Immature natural killer cell (primary cell): Measurements from ENCODE around the gene MALAT1. TPM values are rescaled to one million over a fixed set of nuclear protein-coding genes. Genes with fewer than 3 reads are reported as not detected.
A peak's percentile ranks its signal among the peaks of the same experiment; 100 is the strongest.

Source experiments
- DNase-seq, 3 donors: peaks; one replicate each; pipeline ENCODE4 v3.0.0; 2022; ENCODE audit warnings: mixed read lengths in 1 of 3
- H3K27ac Mint-ChIP-seq, 6 donors: one replicate each; pipeline ENCODE4 v1.8.0; 2020; ENCODE audit warnings: mixed read lengths in 6 of 6, mild to moderate bottlenecking in 5 of 6, inconsistent platforms in 4 of 6, moderate library complexity in 3 of 6
- H3K27me3 Mint-ChIP-seq, 3 donors: one replicate each; pipeline ENCODE4 v1.8.0; 2020 to 2021; ENCODE audit warnings: low read depth in 3 of 3, mild to moderate bottlenecking in 3 of 3, mixed read lengths in 3 of 3, moderate library complexity in 3 of 3, inconsistent platforms in 1 of 3
- H3K36me3 Mint-ChIP-seq, 3 donors: one replicate each; pipeline ENCODE4 v1.8.0; 2020; ENCODE audit warnings: mixed read lengths in 3 of 3, inconsistent platforms in 2 of 3, mild to moderate bottlenecking in 2 of 3
- H3K4me1 Mint-ChIP-seq, 2 donors: one replicate each; pipeline ENCODE4 v1.8.0; 2020; ENCODE audit warnings: inconsistent platforms in 2 of 2, mild to moderate bottlenecking in 2 of 2, mixed read lengths in 2 of 2, moderate library complexity in 1 of 2
- H3K4me3 Mint-ChIP-seq, 5 donors: one replicate each; pipeline ENCODE4 v1.8.0; 2020; ENCODE audit warnings: mild to moderate bottlenecking in 5 of 5, mixed read lengths in 5 of 5, inconsistent platforms in 3 of 5, moderate library complexity in 3 of 5
- H3K9me3 Mint-ChIP-seq, 6 donors: one replicate each; pipeline ENCODE4 v1.8.0; 2020; ENCODE audit warnings: mild to moderate bottlenecking in 6 of 6, mixed read lengths in 6 of 6, inconsistent platforms in 4 of 6, moderate library complexity in 3 of 6
- polyA plus RNA-seq, 3 donors: library from polyadenylated mRNA; unstranded; fragments of 300-500 nt; fragmentation: Illumina TruSeq; gene quantifications; one replicate each; pipeline ENCODE4 v1.2.3, GENCODE V29; 2021

Gene MALAT1
- polyA plus RNA-seq, 3 donors from 2014 or later: 1,459 to 3,517 (median 2,451) TPM

DNA sequence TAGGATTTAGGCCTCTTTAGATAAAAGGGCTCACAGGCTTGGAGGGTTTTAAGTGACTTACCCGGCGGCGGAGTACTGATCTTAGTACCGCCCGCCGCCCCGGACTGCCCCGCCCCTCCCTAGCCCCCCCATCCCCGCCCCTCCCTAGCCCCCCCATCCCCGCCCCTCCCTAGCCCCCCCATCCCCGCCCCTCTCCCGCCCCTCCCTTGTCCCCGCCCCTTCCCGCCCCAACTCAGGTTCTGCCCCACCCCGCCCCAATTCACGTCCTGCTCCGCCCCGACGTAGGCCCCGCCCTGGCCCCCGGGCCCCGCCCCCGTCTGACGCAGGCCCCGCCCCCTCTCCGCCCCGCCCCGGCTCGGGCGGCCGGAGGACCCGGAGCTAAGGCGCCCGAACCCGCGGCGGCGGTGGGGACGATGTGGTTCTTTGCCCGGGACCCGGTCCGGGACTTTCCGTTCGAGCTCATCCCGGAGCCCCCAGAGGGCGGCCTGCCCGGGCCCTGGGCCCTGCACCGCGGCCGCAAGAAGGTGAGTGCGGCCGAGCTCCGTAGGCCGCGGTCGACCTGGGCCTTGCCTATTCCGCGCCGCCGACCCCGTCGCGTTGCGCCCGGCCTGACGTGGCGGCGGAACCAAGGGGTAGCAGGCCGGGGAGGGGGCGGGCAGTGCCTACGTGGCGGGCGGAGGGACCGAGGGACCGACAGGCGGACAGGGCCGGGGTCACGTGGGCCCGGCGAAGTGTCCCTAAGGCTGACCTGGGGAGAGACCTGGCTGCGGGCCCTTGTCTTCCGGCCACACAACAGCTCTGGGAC, 26.1 kb downstream of the MALAT1 start, which contains the start of gene SCYL1:
SCYL1 (plus strand) TSS at position 343 of the 805 bp plus-strand sequence; CDS start at position 414, 71 bp downstream.
- H3K27ac Mint-ChIP-seq: peak within 1 kb of the TSS; percentile 23 to 87 (median 74)
- peaks cover 0 to 3% (median 1%) of the 10 kb centered on the region in 3 donors for H3K27me3 Mint-ChIP-seq
- H3K36me3 Mint-ChIP-seq: peaks cover 0 to 4% (median 3%) of the 10 kb centered on the region in 3 donors
- no peaks in the 10 kb centered on the region for H3K9me3 Mint-ChIP-seq
- DNase-seq: peak; percentile 71 to 77 (median 76)
- H3K4me1 Mint-ChIP-seq: peaks cover 20 to 21% of the 10 kb centered on the region in 2 donors
- peak within 1 kb of the TSS; percentile 80 to 85 (median 83) for H3K4me3 Mint-ChIP-seq

DNA sequence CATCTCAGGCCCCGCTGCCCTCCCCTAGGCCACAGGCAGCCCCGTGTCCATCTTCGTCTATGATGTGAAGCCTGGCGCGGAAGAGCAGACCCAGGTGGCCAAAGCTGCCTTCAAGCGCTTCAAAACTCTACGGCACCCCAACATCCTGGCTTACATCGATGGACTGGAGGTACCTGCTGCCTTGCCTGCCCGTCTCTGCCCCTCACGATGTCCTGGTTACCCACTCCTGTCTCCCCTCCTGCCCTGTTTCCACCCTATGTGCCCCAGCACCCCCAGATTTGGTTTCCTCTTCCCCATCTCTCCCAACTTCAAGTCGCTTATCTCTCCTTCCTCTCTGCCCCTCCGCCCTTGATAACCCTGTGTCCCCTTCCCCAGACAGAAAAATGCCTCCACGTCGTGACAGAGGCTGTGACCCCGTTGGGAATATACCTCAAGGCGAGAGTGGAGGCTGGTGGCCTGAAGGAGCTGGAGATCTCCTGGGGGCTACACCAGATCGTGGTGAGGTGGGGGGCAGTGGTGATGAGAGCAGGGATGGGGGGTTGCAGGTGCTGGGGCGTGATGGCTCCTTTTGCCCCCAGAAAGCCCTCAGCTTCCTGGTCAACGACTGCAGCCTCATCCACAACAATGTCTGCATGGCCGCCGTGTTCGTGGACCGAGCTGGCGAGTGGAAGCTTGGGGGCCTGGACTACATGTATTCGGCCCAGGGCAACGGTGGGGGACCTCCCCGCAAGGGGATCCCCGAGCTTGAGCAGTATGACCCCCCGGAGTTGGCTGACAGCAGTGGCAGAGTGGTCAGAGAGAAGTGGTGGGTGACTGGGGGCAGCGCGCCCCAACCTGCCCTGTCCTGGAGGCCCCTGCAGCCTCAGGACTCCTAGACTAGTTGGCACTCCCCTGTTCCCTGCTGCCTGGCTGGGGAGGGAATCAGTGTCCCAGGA, 27.0 kb downstream of the MALAT1 start:
- H3K4me1 Mint-ChIP-seq: peaks cover 20 to 21% of the 10 kb centered on the region in 2 donors
- H3K4me3 Mint-ChIP-seq: peak overlapping the region; percentile 80 to 85 (median 83)
- H3K27ac Mint-ChIP-seq: peak overlapping the region; percentile 9 to 87 (median 63)
- peaks cover 4 to 9% (median 7%) of the 10 kb centered on the region in 3 donors for H3K36me3 Mint-ChIP-seq
- DNase-seq: no peak
- H3K27me3 Mint-ChIP-seq: peaks cover 0 to 3% (median 2%) of the 10 kb centered on the region in 3 donors
- H3K9me3 Mint-ChIP-seq: no peaks in the 10 kb centered on the region

DNA sequence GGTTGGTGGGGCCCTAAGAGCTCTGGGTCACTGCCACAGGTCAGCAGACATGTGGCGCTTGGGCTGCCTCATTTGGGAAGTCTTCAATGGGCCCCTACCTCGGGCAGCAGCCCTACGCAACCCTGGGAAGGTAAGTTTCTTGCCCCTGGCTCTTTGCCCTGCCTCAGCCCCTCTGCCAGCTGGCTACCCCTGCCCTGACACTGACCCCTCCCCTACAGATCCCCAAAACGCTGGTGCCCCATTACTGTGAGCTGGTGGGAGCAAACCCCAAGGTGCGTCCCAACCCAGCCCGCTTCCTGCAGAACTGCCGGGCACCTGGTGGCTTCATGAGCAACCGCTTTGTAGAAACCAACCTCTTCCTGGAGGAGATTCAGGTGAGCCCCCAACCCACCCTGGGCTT, 27.9 kb downstream of the MALAT1 start:
- Mint-ChIP-seq H3K27ac (no peak overlapping the region), H3K36me3 (peaks cover 4 to 15% (median 7%) of the 10 kb centered on the region in 3 donors), H3K9me3 (no peaks in the 10 kb centered on the region), H3K4me1 (peaks cover 20 to 21% of the 10 kb centered on the region in 2 donors), H3K4me3 (peak overlapping the region in 4 of 5 donors; percentile 44 to 67 (median 56)), H3K27me3 (peaks cover 0 to 3% (median 3%) of the 10 kb centered on the region in 3 donors)
- no peak for DNase-seq

DNA sequence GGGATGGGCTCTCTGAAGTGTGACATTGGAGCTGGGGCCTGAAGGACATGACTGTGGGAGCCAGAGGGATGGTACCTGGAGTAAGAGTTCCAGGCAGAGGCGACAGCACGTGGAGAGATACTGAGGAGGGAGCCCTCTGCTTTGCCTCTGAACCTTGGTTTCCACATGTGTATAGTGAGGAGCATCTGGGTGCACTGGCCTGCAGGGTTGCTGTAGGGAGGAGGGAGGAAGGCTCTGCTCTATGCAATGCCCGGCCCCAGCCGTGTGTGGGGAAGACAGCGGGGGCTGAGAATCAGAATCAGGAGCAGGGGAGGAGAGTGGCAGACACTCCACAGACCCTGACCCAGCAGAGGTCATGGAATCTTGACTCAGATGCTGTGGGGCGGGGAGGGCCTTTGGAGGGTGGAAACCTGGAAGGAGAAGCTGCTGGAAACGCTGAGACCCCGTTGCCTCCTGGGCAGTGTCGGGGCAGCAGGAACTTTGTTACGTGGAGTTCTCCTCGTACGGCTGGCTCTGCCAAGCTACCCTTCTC, 30.0 kb downstream of the MALAT1 start:
- Mint-ChIP-seq H3K27me3 (peaks cover 0 to 3% (median 3%) of the 10 kb centered on the region in 3 donors), H3K27ac (peak overlapping the region in 1 of 6 donors; percentile 59), H3K4me1 (peaks cover 11 to 18% of the 10 kb centered on the region in 2 donors), H3K36me3 (peaks cover 4 to 15% (median 7%) of the 10 kb centered on the region in 3 donors), H3K9me3 (no peaks in the 10 kb centered on the region), H3K4me3 (no peak overlapping the region)
- DNase-seq: no peak

DNA sequence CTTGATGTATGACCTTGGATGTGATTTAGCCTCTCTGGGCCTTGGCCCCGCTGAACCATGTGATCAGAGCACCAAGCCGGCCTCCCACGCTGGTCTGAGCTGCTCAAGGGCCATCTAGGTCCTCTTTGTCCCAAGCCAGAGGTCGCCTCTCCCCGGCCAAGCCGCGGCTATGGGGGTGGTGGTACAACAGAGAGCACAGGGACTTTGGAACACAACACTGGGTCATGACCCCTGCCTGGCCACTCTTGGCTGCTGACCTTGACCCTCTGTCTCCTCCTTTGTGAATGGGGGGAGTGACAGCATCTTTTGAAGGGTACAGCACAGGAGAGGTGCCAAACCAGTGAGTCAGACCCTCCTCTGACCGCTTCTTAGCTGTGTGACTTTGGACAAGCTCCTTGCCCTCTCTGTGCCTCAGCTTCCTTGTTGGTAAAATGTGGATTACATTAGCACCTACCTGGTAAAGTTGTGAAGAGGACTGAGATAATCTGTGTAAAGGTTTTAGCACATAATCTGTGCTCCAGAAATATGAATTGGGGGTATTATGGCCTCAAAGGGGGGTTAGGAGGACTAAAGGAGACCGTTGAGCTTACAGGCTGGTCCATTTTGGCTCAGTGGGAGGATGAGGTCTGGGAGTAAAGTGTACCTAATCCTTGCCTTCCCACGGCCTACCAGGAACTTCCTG, 30.8 kb downstream of the MALAT1 start:
- Mint-ChIP-seq H3K27me3 (peaks cover 0 to 4% (median 2%) of the 10 kb centered on the region in 3 donors), H3K36me3 (peaks cover 4 to 19% (median 9%) of the 10 kb centered on the region in 3 donors), H3K27ac (peak overlapping the region in 3 of 6 donors; percentile 20 to 59 (median 25)), H3K4me1 (peaks cover 7 to 14% of the 10 kb centered on the region in 2 donors), H3K4me3 (no peak overlapping the region), H3K9me3 (no peaks in the 10 kb centered on the region)
- no peak for DNase-seq

DNA sequence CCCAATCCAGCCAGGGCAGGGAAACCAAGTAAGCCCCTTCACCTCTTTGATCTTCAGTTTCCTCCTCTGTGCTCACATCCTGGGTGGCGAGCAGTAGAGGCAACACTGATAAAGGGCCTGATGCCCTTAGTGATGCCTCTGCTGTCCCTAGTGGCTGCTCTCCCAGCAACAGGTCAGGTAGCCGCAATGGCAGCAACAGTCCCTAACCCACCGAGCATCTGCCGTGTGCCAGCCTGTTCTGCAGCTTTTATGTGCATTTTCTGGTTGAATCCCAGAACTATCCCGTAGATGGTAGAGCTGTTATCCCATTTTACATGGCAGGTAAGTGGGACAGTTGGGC, 31.3 kb downstream of the MALAT1 start:
- DNase-seq: no peak
- Mint-ChIP-seq H3K4me1 (peaks cover 6 to 15% of the 10 kb centered on the region in 2 donors), H3K4me3 (no peak overlapping the region), H3K27me3 (peaks cover 0 to 6% (median 2%) of the 10 kb centered on the region in 3 donors), H3K27ac (peak overlapping the region in 3 of 6 donors; percentile 20 to 59 (median 25)), H3K36me3 (peaks cover 4 to 21% (median 11%) of the 10 kb centered on the region in 3 donors), H3K9me3 (no peaks in the 10 kb centered on the region)

DNA sequence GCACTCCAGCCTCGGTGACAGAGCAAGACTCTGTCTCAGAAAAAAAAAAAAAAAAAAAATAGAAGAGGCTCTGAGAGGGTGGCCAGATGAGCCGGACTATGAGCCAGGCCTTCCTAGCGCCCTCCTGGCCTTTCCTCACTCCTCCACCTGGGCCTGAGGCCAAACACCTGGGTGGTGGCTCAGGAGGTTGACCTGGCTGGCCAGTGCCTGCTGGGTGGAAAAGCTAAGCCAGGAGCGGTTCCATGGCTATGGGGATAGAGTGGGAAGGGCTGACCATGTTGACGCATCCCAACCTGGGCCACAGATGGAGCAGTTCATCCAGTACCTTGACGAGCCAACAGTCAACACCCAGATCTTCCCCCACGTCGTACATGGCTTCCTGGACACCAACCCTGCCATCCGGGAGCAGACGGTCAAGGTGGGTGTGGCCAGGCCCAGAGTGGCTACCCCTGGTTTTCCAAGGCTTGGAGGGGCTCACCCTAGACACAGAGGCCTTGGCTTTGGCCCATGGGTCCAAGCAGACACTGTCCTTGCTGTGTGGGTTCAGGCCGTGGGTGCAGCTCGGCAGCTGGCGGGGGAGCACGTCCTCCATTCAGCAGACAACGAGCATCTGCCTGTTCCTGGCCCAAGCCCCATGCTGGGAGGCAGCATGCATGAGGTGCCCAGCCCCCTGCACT, 33.7 kb downstream of the MALAT1 start:
- peaks cover 0 to 4% (median 2%) of the 10 kb centered on the region in 3 donors for H3K27me3 Mint-ChIP-seq
- peaks cover 0 to 3% of the 10 kb centered on the region in 2 donors for H3K4me1 Mint-ChIP-seq
- no peak for DNase-seq
- no peaks in the 10 kb centered on the region for H3K9me3 Mint-ChIP-seq
- no peak overlapping the region for H3K4me3 Mint-ChIP-seq
- peaks cover 4 to 18% (median 11%) of the 10 kb centered on the region in 3 donors for H3K36me3 Mint-ChIP-seq
- no peak overlapping the region for H3K27ac Mint-ChIP-seq

DNA sequence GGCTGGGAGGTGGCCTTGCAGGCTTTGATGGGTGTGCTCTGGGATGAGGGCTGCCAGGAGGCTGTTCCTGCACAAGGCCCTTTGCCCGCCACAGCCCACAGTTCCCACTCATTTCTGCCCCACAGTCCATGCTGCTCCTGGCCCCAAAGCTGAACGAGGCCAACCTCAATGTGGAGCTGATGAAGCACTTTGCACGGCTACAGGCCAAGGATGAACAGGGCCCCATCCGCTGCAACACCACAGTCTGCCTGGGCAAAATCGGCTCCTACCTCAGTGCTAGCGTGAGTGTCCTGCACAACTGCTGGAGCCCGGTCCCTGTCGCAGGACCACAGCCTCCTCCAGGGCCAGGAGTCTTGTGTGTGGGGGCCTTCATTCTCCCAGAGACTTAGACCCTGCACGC, 36.3 kb downstream of the MALAT1 start:
- DNase-seq: no peak
- Mint-ChIP-seq H3K9me3 (no peaks in the 10 kb centered on the region), H3K27ac (no peak overlapping the region), H3K36me3 (peaks cover 3 to 15% (median 7%) of the 10 kb centered on the region in 3 donors), H3K4me3 (no peak overlapping the region), H3K27me3 (peaks cover 0 to 6% (median 3%) of the 10 kb centered on the region in 3 donors), H3K4me1 (peaks cover 0 to 3% of the 10 kb centered on the region in 2 donors)

DNA sequence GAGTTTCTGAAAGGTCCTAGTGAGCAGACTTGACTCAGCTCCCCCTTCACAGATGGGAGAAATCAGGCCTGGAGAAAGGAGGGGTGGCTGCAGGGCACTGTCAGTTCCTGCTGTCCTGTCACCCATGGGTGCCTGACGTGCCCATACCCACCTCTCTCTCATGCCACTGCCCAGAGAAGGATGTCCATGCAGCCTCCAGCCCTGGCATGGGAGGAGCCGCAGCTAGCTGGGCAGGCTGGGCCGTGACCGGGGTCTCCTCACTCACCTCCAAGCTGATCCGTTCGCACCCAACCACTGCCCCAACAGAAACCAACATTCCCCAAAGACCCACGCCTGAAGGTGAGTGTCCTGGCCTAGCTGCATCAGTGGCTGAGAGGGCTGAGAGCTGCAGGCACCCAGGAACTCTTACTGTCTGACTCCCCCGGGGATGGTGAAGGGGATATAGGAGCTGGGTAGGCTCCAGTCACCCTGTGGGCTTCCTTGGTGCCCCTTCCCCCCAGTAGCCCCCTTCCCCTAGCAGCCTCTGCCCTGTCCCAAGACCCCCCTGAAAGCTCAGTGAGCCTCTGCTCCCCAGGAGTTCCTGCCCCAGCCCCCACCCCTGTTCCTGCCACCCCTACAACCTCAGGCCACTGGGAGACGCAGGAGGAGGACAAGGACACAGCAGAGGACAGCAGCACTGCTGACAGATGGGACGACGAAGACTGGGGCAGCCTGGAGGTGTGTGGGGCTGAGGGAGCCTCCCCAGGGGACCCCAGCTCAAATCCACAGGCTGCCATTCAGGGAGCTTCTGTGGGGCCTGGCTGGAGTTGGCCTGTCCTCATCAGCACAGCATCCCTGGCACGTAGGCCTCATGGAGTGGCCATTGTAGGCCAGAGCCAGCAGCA, 37.8 kb downstream of the MALAT1 start:
- H3K9me3 Mint-ChIP-seq: no peaks in the 10 kb centered on the region
- H3K4me1 Mint-ChIP-seq: peaks cover 9 to 12% of the 10 kb centered on the region in 2 donors
- H3K36me3 Mint-ChIP-seq: peaks cover 0 to 6% (median 4%) of the 10 kb centered on the region in 3 donors
- no peak for DNase-seq
- peak overlapping the region in 1 of 6 donors; percentile 18 for H3K27ac Mint-ChIP-seq
- no peak overlapping the region for H3K4me3 Mint-ChIP-seq
- H3K27me3 Mint-ChIP-seq: peaks cover 0 to 7% (median 3%) of the 10 kb centered on the region in 3 donors

DNA sequence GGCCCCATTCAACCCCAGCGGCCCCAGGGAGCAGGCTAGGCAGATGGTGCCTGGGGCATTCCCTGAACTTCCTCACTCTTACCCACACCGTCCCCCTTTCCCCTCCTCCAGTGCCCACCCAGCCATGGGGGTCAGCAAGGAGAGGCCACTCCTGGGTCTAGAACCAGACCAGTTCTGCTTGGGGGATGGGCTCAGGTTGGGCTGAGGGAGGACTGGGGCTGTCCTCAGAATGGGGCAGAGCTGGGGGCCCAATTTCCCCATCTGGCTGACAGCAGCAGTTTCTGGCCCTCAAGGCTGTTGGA, 38.4 kb downstream of the MALAT1 start:
- Mint-ChIP-seq H3K4me1 (peaks cover 15 to 16% of the 10 kb centered on the region in 2 donors), H3K27me3 (peaks cover 0 to 7% (median 3%) of the 10 kb centered on the region in 3 donors), H3K36me3 (peaks cover 0 to 6% (median 4%) of the 10 kb centered on the region in 3 donors), H3K4me3 (peak overlapping the region in 1 of 5 donors; percentile 41), H3K9me3 (no peaks in the 10 kb centered on the region), H3K27ac (no peak overlapping the region)
- no peak for DNase-seq

DNA sequence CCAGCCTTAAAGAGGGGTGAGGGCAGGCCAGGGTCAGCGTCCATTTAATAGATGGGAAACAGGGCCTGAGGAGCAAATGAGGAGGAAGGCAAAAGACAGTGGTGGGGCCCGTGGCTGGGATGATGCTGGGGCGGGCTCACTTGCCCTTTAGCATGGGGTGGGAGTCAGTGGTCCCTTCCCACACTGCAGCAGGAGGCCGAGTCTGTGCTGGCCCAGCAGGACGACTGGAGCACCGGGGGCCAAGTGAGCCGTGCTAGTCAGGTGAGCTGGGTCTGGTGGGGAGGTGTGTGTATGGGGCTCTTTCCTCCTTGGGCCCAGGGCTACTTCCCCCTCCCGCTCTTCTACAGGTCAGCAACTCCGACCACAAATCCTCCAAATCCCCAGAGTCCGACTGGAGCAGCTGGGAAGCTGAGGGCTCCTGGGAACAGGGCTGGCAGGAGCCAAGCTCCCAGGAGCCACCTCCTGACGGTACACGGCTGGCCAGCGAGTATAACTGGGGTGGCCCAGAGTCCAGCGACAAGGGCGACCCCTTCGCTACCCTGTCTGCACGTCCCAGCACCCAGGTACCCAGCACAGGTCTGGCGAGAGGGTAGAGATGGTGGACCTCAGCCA, 38.9 kb downstream of the MALAT1 start:
- Mint-ChIP-seq H3K36me3 (peaks cover 0 to 8% (median 4%) of the 10 kb centered on the region in 3 donors), H3K27ac (peak overlapping the region in 1 of 6 donors; percentile 61), H3K4me1 (peaks cover 15 to 16% of the 10 kb centered on the region in 2 donors), H3K9me3 (no peaks in the 10 kb centered on the region), H3K4me3 (peak overlapping the region in 2 of 5 donors; percentile 41 to 42), H3K27me3 (peaks cover 0 to 7% (median 3%) of the 10 kb centered on the region in 3 donors)
- no peak for DNase-seq
